SIG-M5 (cell line): ENCODE data around the gene SLC9A7.
A peak's percentile ranks its signal among the peaks of the same experiment; 100 is the strongest.

Experiments
- DNase-seq: peaks from one replicate; lab custom pipeline; 2025; lab: John Stamatoyannopoulos, UW

SLC9A7 gene

DNA sequence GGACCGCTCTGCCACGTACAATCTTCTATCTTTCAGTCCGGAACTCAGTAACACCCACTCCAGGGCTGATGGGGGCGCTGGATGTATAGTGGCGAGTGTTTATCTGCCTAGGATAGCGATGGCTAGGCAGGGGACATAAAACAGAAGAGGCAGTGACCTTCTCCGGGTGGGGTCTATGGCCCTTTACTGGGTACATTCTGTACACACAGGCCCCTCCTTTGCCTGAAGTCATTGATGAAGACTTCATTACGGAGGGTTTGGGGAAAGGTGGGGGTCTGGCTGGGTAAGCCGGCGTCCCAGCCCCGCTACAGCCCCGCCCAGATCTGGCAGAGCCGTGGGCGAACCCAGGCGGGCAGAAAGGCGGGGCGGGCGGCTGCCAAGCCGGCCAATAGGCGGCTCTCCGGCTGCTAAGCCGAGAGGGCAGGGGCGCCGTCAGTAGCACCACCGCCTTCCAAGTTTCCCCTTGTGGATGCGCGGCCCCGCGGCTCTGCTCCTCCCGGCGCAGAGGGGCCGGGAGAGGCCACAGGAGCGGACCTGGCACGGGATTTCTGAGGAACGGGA is 185.5 kb downstream of the SLC9A7 start, which contains the start of gene CHST7:
TSS of gene CHST7 (plus strand) at position 435 of the 561 bp plus-strand sequence. CDS start 167 bp downstream, outside the sequence.
- no peak for DNase-seq

DNA sequence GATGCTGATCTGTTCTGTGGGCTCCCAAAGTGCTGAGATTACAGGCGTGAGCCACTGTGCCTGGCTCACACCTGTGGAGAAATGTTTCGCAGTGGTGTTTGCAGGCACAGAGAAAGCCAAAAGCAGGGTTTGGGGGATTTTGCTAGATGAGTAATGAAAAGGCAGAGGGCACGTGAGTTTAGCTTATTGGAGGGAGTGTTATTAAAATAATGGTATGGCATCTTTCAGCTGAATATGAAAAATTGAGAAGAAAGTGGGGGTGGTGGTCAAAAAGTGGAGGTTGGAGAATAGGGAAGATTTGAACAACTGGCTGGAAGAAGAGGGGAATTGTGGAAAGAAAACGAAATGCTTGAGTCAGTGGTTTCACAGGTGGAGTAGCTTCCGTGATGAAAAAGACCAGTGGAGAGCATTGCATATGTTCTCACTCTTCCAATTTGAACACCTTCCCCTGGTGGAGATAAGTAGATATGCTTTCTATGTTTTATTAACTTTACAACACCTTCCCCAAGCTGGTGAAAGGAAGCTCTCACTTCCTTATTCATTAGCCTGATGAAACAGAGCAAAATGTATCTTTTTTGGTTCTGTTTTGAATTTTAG is 186.5 kb downstream of the SLC9A7 start:
- DNase-seq, result no peak

DNA sequence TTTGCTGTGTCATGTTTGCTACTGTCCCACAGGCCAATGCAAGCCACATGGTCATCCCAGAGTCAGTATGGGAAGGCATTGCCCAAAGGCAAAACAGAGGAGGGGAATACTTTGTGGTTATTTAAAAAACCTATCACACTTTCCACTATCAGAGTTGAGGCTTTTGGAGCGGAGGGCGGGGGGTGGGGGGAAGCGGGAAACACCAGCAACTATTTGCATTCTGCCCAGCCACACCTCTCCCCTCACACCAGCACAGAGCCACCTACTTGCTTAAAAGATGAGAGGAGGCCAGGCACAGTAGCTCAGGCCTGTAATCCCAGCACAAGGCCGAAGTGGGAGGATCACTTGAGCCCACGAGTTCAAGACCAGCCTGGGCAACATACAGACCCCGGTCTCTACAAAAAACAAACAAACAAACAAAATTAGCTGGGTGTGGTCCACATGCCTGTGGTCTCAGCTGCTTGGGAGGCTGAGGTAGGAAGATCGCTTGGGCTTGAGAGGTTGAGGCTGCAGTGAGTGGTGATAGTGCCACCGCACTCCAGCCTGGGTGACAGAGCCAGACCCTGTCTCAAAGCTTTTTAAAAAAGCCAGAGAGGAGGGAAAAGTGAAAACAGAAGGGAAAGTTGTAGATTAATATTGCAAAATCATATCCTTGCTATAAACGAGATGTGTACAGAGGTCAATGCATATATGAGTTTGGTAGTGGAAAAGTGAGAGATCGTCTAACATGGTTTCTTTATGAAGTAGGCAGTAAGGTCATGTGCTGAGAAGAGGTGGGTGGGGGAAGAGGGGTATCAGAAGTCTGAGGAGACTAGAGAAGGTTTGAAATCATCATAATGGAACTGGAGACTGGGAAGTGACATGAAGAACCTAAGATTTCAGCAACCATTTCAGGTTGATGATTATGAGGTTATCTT is 187.2 kb downstream of the SLC9A7 start:
- no peak for DNase-seq

DNA sequence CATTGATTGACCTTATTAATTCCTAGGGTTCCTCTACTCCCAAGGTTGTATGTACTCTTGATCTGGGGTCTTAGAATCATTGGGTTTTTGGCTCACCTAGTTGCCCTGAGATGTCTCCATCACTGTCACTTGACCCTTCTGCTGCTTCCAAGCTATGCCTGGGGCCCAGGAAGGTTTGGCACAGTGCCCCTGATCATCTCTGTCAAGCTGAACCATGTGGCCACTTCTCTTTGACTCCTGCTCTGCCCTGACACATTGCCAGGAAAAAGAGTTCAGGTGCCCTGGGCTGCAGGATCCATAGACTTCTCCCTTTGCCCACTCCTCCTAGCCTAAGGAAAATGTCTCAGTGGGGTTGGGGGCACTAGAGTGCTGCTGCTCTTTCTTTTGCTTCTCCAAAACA is 189.3 kb downstream of the SLC9A7 start:
- DNase-seq, result no peak

DNA sequence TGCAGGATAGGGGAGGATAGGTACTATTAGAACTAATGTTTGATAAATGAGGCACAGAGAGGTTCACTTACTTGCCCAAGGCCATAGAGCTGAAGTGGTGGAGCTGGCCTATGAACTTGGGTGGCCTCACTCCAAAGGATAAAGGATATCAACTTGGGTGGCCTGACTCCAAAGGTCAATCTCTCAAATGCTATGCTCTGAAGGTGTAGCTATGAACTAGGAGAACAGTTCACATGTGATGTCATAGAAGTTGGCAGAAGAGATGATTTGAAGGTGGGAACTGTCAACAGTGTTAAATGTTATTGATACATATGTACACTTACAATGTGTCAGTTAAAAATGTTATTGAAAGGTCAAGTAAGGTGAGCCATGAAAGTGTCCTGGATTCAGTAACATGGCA is 191.5 kb downstream of the SLC9A7 start:
- DNase-seq, result no peak

DNA sequence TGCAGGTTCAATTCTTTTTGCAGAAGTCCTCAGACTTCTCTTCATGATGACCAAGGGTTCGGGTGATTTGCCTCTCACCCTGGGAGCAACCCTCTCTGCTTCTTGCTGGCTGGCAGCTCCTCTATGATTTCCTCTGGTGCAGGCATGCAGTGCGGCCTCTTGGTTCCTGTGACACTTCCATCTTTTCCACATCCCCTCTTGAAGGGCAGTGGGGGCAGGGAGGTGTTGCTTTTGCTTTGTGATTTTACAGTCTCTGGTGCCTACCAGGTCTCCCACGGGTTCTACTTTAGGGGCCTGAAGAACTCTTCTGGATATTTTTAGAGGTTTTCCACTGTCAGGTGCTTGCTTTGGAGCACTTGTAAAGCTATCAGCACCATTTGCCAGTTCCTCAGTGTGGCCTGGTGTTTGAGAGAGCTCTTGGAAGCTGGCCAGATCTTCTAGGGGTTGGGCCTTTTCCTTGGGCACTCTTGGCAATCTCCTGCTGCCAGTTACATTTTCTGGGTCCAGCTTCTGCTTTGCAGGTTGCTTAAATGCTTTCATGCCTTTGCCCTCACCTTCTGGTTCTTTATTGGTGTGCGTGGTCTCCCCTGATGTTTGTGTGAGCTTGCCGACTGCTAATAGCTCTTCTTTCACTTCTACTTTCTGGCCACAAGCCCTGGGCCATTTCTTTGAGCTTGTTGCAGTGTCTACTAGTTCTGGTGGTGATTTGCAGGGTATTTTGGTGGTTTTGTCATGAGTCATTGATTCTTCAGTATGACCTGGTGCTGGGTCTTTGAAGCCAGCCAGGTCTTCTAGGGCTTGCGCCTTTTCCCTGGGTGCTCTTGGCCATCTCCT is 196.9 kb downstream of the SLC9A7 start:
- DNase-seq, result peak; percentile 61

DNA sequence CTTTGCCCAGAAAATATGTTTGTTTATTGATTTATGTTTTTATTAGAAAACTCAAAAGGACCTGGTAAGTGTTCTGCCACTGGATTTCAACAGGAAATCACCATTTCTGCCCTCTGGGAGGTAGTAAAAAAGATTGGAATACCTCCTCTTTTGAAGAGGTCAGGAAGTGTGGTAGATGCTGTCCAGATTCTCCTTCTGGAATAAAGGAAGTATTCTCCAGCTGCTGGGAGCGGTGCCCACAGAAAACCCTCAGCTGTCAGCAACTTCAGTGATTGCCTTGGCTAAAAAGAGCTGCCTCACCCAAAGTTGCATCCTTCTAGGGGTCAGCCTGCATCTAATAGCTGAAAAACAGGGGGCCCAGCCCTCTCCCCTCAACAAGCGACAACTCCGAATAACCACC is 199.9 kb downstream of the SLC9A7 start:
- no peak for DNase-seq

DNA sequence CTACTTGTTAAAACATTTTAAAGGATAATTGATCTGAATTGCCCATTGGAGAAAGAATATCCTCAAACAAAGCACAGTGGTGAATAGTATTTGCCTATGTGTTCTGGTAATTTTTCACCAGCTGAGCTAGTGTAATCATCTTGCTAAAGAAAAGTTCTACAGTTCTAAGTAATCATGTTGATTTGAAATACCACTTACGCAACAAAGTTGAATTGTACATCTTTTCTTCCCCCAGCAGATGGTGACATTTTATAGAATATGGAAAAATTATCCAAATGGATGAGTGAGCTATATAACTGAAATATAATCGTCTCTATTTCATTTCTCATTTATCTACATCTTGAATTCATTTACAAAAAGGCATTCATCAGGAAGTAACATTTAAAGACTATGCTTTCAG is 204.0 kb downstream of the SLC9A7 start:
- no peak for DNase-seq

DNA sequence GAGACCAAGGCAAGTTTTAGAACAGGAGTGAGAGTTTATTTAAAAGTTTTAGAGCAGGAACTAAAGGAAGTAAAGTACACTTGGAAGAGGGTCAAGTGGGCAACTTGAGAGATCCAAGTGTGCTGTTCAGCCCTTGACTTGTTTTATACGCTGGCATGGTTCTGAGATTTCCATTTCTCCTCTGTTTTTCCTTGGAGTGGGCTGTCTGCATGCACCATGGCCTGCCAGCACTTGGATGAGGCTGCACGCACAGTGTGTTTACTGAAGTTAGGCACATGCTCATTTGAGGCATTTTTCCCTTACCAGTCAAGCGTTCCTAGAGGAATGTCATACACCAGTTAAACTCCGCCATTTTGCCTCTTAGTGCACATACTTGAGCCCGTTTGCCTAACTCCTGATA is 205.0 kb downstream of the SLC9A7 start:
- DNase-seq, result no peak

DNA sequence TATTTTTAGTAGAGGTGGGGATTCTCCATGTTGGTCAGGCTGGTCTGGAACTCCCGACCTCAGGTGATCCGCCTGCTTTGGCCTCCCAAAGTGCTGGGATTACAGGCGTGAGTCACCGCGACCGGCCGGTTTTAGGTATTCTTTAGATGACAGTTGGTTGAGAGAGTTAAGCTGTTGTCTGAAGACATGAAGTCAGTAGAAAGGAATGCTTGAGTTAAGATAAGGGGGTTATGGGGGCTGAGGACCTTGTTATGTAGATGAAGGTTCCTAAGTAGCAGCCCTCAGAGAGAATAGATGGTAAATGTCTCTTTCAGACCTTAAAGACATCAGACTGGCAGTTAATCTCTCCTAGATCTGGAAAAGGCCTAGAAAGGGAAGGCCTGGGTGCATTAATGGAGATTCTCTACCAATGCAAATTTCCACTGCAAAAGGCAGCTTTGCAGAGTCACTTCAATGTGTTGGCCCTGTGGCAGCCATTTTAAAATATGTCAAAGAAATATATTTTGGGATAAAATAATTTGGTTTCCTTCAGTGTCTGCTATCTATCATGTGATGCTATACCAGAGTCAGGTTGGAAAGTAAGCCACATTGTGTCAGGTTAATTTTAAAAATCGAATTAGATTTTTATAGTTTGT is 207.3 kb downstream of the SLC9A7 start:
- no peak for DNase-seq

DNA sequence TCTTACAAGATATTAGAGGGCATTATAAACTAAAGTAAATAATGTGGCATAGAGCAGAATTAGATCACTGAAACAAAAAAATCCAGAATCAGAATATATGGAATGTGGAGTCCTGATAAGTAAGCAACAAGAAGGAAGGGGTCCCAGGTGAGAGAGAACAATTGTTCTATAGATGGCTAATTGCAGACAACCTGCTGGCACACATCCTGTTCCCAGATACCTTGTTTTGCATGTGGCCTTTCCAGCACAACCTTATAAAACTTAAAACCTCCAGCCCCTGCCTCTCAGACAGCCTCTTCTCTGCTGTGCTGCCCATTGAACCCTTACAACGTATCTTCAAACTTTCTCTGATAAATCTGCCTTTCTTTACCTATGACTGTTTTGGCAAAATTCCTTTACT is 209.0 kb downstream of the SLC9A7 start:
- no peak for DNase-seq
